Measurements from ENCODE around the gene MRPL4.
"Not testable (repeated sequence)": the region's sequence is repeated elsewhere in the genome, so short reads cannot be mapped to it uniquely, and the experiment has no call there.

The MRPL4 gene

DNA sequence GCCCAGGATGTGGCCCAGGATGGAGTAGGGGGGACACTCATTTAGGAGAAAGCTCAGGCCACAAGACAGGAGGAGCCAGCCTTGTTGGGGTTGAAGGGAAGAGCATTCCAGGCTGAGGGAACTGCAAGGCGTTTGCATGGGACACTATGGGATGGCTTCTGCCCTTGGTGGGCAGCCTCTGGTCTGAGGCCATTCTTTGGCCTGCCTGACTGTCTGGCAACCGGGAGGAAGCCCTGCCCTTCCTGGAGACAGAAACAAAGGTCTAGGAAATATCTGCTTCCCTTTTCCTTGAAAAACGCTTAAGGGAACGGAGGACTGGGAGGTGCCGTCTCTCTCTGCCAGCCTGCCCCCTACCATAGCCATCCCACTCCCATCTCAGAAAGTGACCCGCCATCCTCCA is 16.1 kb downstream of the MRPL4 start:
- no peak overlapping the region for H3K4me3 ChIP-seq (ENCODE audit: low read length)
- H3K27me3 ChIP-seq (replicated peaks; ENCODE audit: control insufficient read depth, insufficient read depth, low read length): no peaks in the 10 kb centered on the region
- H3K4me1 ChIP-seq (ENCODE audit: control insufficient read depth, insufficient read depth, low read length): peaks cover 5% of the 10 kb centered on the region
- DNase-seq (ENCODE audit: low read depth): no peak
- no peaks in the 10 kb centered on the region for H3K9me3 ChIP-seq (ENCODE audit: control insufficient read depth, low read length)
- H3K9ac ChIP-seq (ENCODE audit: low read length): no peak overlapping the region
- H3K36me3 ChIP-seq (ENCODE audit: control insufficient read depth, insufficient read depth, low read length, severe bottlenecking): no peaks in the 10 kb centered on the region

DNA sequence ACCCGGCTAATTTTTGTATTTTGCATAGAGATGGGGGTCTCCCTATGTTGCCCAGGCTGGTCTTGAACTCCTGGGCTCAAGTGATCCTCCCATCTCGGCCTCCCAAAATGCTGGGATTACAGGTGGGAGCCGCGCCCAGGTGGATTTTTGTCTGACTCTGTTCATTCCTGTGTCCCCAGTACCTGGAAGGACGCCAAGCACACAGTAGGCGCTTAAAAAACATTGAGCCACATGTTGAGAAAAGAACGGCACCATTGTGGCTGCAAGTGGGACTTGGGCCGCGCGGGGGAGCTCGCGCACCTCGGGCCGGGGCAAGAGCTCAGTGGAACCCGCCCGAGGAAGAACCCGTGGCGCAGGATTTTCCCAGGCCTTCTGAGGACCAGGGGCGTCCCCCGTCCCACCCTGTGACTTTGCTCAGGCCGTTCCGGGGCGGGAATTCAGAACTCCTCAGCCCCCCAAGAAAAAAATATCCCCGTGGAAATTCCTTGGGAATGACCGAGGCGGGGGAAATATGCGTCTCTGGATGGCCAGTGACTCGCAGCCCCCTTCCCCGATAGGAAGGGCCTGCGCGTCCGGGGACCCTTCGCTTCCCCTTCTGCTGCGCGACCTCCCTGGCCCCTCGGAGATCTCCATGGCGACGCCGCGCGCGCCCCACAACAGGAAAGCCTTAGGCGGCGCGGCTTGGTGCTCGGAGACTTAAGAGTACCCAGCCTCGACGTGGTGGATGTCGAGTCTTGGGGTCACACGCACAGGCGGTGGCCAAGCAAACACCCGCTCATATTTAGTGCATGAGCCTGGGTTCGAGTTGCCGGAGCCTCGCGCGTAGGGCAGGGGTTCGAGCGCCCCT is 17.5 kb downstream of the MRPL4 start:
- DNase-seq (ENCODE audit: low read depth): peak; percentile 90
- H3K9me3 ChIP-seq (ENCODE audit: control insufficient read depth, low read length): no peaks in the 10 kb centered on the region
- H3K27me3 ChIP-seq (replicated peaks; ENCODE audit: control insufficient read depth, insufficient read depth, low read length): no peaks in the 10 kb centered on the region
- peak overlapping the region; percentile 75 for H3K4me3 ChIP-seq (ENCODE audit: low read length)
- peaks cover 5% of the 10 kb centered on the region for H3K4me1 ChIP-seq (ENCODE audit: control insufficient read depth, insufficient read depth, low read length)
- H3K9ac ChIP-seq (ENCODE audit: low read length): peak overlapping the region; percentile 73
- no peaks in the 10 kb centered on the region for H3K36me3 ChIP-seq (ENCODE audit: control insufficient read depth, insufficient read depth, low read length, severe bottlenecking)

DNA sequence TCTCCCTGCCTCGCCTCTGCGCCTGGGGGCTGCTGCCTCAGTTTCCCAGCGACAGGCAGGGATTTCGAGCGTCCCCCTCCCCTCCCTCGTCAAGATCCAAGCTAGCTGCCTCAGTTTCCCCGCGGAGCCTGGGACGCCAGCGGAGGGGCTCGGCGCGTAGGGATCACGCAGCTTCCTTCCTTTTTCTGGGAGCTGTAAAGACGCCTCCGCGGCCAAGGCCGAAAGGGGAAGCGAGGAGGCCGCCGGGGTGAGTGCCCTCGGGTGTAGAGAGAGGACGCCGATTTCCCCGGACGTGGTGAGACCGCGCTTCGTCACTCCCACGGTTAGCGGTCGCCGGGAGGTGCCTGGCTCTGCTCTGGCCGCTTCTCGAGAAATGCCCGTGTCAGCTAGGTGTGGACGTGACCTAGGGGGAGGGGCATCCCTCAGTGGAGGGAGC is 18.2 kb downstream of the MRPL4 start:
- Histone ChIP-seq H3K27me3 (replicated peaks; ENCODE audit: control insufficient read depth, insufficient read depth, low read length) (no peaks in the 10 kb centered on the region), H3K4me1 (ENCODE audit: control insufficient read depth, insufficient read depth, low read length) (peaks cover 5% of the 10 kb centered on the region), H3K4me3 (ENCODE audit: low read length) (peak overlapping the region; percentile 75), H3K9ac (ENCODE audit: low read length) (peak overlapping the region; percentile 73), H3K9me3 (ENCODE audit: control insufficient read depth, low read length) (no peaks in the 10 kb centered on the region), H3K36me3 (ENCODE audit: control insufficient read depth, insufficient read depth, low read length, severe bottlenecking) (no peaks in the 10 kb centered on the region)
- no peak for DNase-seq (ENCODE audit: low read depth)

DNA sequence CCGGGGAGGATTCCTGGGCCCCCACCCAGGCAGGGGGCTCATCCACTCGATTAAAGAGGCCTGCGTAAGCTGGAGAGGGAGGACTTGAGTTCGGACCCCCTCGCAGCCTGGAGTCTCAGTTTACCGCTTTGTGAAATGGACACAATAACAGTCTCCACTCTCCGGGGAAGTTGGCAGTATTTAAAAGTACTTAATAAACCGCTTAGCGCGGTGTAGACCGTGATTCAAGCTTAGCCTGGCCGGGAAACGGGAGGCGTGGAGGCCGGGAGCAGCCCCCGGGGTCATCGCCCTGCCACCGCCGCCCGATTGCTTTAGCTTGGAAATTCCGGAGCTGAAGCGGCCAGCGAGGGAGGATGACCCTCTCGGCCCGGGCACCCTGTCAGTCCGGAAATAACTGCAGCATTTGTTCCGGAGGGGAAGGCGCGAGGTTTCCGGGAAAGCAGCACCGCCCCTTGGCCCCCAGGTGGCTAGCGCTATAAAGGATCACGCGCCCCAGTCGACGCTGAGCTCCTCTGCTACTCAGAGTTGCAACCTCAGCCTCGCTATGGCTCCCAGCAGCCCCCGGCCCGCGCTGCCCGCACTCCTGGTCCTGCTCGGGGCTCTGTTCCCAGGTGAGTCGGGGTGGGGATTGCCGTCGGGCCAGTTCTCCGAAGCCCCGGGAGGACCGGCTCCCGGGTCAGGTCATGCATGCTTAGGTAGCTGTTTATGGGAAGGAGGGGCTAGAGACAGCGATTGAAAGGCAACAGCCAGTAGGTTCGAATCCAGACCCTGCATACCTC is 18.8 kb downstream of the MRPL4 start, which contains the start of gene ICAM1:
TSS of gene ICAM1 (plus strand) at position 505 of the 779 bp plus-strand sequence. CDS start at position 545, 40 bp downstream.
- Histone ChIP-seq H3K36me3 (ENCODE audit: control insufficient read depth, insufficient read depth, low read length, severe bottlenecking) (no peaks in the 10 kb centered on the region), H3K9ac (ENCODE audit: low read length) (peak within 1 kb of the TSS; percentile 73), H3K4me1 (ENCODE audit: control insufficient read depth, insufficient read depth, low read length) (peaks cover 5% of the 10 kb centered on the region), H3K9me3 (ENCODE audit: control insufficient read depth, low read length) (no peaks in the 10 kb centered on the region), H3K4me3 (ENCODE audit: low read length) (peak within 1 kb of the TSS; percentile 75), H3K27me3 (replicated peaks; ENCODE audit: control insufficient read depth, insufficient read depth, low read length) (no peaks in the 10 kb centered on the region)
- peak; percentile 33 for DNase-seq (ENCODE audit: low read depth)

DNA sequence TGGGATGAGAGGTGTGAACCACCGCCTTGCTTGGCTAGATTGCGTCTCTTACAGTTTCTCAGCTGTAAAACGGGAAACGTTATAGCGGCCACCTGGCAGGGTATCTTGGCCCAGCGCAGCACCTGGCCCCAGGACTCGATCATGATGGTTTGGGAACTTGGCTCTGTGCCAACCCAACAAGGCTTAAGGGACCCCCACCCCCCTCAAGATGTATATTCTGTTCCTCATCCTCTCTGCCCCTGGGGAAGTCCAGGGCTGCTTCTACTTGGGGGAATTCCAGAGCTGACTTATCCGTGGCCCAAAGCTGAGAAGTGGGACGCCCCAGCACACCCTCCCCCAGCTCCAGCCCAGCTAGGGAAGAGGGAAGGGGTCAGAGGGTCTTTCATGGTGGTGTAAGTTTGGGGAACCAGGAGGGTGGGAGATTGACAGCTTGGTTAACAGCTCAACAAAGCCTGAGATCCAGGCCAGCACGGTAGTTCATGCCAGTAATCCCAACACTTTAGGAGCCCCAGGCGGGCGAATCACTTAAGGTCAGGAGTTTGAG is 19.6 kb downstream of the MRPL4 start:
- H3K36me3 ChIP-seq (ENCODE audit: control insufficient read depth, insufficient read depth, low read length, severe bottlenecking): no peaks in the 10 kb centered on the region
- DNase-seq (ENCODE audit: low read depth): no peak
- H3K4me3 ChIP-seq (ENCODE audit: low read length): peak overlapping the region; percentile 75
- H3K4me1 ChIP-seq (ENCODE audit: control insufficient read depth, insufficient read depth, low read length): peaks cover 5% of the 10 kb centered on the region
- H3K9me3 ChIP-seq (ENCODE audit: control insufficient read depth, low read length): no peaks in the 10 kb centered on the region
- no peaks in the 10 kb centered on the region for H3K27me3 ChIP-seq (replicated peaks; ENCODE audit: control insufficient read depth, insufficient read depth, low read length)
- peak overlapping the region; percentile 73 for H3K9ac ChIP-seq (ENCODE audit: low read length)

DNA sequence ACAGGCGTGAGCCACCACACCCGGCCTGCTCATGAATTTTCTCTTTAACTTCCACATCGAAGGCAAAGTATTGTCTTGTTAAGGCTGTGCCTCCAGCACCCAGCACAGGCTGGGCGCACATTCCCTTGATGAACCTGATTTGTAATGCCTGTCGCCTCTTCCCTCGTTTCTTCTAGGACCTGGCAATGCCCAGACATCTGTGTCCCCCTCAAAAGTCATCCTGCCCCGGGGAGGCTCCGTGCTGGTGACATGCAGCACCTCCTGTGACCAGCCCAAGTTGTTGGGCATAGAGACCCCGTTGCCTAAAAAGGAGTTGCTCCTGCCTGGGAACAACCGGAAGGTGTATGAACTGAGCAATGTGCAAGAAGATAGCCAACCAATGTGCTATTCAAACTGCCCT is 22.6 kb downstream of the MRPL4 start:
- Histone ChIP-seq H3K27me3 (replicated peaks; ENCODE audit: control insufficient read depth, insufficient read depth, low read length) (no peaks in the 10 kb centered on the region), H3K9ac (ENCODE audit: low read length) (no peak overlapping the region), H3K4me1 (ENCODE audit: control insufficient read depth, insufficient read depth, low read length) (peaks cover 5% of the 10 kb centered on the region), H3K4me3 (ENCODE audit: low read length) (no peak overlapping the region), H3K9me3 (ENCODE audit: control insufficient read depth, low read length) (no peaks in the 10 kb centered on the region), H3K36me3 (ENCODE audit: control insufficient read depth, insufficient read depth, low read length, severe bottlenecking) (no peaks in the 10 kb centered on the region)
- DNase-seq (ENCODE audit: low read depth): no peak

DNA sequence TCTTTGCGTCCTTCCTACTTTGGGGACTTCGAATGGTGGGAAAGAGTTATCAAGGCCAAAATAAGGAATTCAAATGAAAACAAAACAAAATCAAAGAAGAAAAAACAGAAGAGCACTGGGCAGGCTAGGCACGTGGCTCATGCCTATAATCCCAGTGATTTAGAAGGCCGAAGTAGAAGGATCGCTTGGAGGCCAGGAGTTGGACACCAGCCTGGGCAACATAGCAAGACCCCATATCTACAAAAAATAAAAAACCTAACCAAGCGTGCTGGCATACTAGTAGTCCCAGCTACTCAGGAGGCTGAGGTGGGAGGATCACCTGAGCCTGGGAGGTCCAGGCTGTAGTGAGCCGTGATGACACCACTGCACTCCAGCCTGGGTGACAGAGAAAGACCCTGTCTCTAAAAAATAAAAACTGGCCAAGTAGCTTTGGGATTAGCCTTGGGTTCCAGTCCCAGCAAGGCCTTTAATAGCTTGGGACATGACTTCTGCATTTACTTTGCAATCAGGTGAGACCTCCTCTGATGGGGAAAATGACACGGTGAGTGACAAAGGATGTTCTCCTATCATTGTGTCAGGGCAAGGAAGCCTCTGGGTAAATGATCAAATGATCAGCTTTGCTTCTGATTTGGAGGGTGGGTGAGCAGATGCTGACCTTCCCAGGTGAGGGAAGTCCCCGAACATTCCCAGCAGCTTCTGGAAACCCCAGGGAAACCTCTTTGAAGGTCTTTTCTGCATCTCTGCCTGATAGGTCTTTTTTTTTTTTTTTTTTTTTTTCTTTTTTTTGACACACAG is 26.0 kb downstream of the MRPL4 start:
- Histone ChIP-seq H3K36me3 (ENCODE audit: control insufficient read depth, insufficient read depth, low read length, severe bottlenecking) (no peaks in the 10 kb centered on the region), H3K27me3 (replicated peaks; ENCODE audit: control insufficient read depth, insufficient read depth, low read length) (no peaks in the 10 kb centered on the region), H3K9ac (ENCODE audit: low read length) (no peak overlapping the region), H3K9me3 (ENCODE audit: control insufficient read depth, low read length) (no peaks in the 10 kb centered on the region), H3K4me3 (ENCODE audit: low read length) (no peak overlapping the region), H3K4me1 (ENCODE audit: control insufficient read depth, insufficient read depth, low read length) (no peaks in the 10 kb centered on the region)
- no peak for DNase-seq (ENCODE audit: low read depth)

DNA sequence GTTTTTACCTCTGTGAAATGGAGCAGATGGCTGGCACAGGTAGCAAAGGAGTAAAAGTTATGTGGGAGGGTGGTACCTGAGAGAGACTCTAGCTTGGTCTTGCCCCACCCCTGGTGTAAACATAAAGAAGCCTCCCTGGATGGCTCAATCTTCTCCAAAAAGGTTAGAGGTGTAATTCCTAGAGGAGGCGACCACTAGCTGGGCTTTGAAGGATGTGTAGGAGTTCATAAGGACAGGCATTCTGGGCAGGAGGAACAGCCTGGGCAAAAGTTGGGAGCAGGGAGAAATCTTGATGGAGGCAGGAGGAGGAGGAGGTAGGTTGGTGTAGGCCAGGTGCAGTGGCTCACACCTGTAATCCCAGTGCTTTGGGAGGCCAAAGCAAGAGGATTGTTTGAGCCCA is 26.9 kb downstream of the MRPL4 start:
- Histone ChIP-seq H3K4me3 (ENCODE audit: low read length) (no peak overlapping the region), H3K9me3 (ENCODE audit: control insufficient read depth, low read length) (no peaks in the 10 kb centered on the region), H3K9ac (ENCODE audit: low read length) (no peak overlapping the region), H3K27me3 (replicated peaks; ENCODE audit: control insufficient read depth, insufficient read depth, low read length) (no peaks in the 10 kb centered on the region), H3K4me1 (ENCODE audit: control insufficient read depth, insufficient read depth, low read length) (no peaks in the 10 kb centered on the region), H3K36me3 (ENCODE audit: control insufficient read depth, insufficient read depth, low read length, severe bottlenecking) (no peaks in the 10 kb centered on the region)
- DNase-seq (ENCODE audit: low read depth): no peak

DNA sequence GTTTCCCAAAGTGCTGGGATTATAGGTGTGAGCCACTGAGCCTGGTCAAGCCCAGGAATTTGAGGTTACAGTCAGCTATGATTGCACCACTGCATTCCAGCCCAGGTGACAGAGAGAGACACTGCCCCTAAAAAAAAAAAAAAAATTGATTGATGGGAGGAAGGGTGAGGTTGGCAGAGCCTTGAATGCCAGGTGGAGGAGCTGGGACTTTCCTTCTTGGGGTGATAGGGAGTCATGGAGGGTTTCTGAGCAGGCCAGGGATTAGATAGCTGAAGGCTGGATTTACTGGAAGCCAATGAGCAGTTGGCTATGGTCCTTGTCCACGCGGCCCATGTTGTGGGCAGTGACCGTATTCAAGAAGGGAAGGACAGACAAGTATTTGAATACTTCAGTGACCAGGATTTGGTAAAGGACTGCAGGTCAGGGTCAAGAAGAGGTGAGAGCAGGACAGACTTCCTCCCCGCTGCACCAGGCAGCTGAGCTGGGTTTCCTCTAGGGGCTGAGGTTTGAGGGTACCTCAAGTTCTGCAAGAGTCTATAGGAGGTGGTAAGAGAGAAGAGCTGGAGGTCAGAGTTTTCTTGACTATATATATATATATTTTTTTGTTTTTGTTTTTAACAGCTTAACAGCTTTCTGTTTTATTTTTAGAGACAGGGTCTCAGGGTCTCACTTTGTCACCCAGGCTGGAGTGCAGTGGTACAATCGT is 27.9 kb downstream of the MRPL4 start:
- Histone ChIP-seq H3K27me3 (replicated peaks; ENCODE audit: control insufficient read depth, insufficient read depth, low read length) (no peaks in the 10 kb centered on the region), H3K36me3 (ENCODE audit: control insufficient read depth, insufficient read depth, low read length, severe bottlenecking) (peaks cover 5% of the 10 kb centered on the region), H3K9ac (ENCODE audit: low read length) (no peak overlapping the region), H3K4me3 (ENCODE audit: low read length) (no peak overlapping the region), H3K9me3 (ENCODE audit: control insufficient read depth, low read length) (no peaks in the 10 kb centered on the region), H3K4me1 (ENCODE audit: control insufficient read depth, insufficient read depth, low read length) (no peaks in the 10 kb centered on the region)
- DNase-seq (ENCODE audit: low read depth): no peak

DNA sequence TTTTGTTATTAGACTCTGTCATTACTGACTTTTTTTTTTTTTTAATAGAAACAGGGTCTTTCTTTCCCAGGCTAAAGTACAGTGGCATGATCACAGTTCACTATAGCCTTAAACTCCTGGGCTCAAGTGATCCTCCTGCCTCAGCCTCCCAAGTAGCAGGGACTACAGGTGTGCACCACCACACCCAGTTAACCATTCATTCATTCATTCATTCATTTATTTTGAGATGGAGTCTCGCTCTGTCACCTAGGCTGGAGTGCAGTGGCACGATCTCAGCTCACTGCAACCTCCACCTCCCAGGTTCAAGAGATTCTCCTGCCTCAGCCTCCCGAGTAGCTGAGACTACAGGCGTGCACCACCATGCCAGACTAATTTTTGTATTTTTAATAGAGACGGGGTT is 30.0 kb downstream of the MRPL4 start:
- H3K9ac ChIP-seq (ENCODE audit: low read length); H3K4me3 ChIP-seq (ENCODE audit: low read length); H3K27me3 ChIP-seq (replicated peaks; ENCODE audit: control insufficient read depth, insufficient read depth, low read length); H3K9me3 ChIP-seq (ENCODE audit: control insufficient read depth, low read length); DNase-seq (ENCODE audit: low read depth); H3K4me1 ChIP-seq (ENCODE audit: control insufficient read depth, insufficient read depth, low read length): not testable (repeated sequence)
- H3K36me3 ChIP-seq (ENCODE audit: control insufficient read depth, insufficient read depth, low read length, severe bottlenecking): peaks cover 13% of the 10 kb centered on the region
